Measurements from ENCODE around the gene COL4A4.

GRCh38 chr2:227020416-227020815 lies 143.6 kb downstream of the COL4A4 start:
- TF ChIP-seq REST (IDR thresholded peaks at IDR 0.05; ENCODE audit: unreplicated experiment) = no peak
- no peak for TF ChIP-seq POLR2AphosphoS5 (IDR thresholded peaks at IDR 0.05; ENCODE audit: low read depth)
- no peak for TF ChIP-seq CTCF (conservative IDR thresholded peaks at IDR 0.05; ENCODE audit: low read depth in 2 of 2)
- no peak for TF ChIP-seq EZH2 (IDR thresholded peaks at IDR 0.05; ENCODE audit: low read depth, unreplicated experiment)
- TF ChIP-seq ZNF114 (CRISPR knock-in tag; IDR thresholded peaks at IDR 0.05) = no peak
